GM12872 (cell line): ENCODE data around the gene XPO5.

Experiments
- TF ChIP-seq, protein P1 (sequence below): IDR thresholded peaks from 3 replicates; pipeline ENCODE4 v1.5.1; 2011; ENCODE audit warnings: low read depth, mild to moderate bottlenecking, low read length, moderate library complexity; ENCODE audit not compliant: insufficient read depth

Gene XPO5

DNA sequence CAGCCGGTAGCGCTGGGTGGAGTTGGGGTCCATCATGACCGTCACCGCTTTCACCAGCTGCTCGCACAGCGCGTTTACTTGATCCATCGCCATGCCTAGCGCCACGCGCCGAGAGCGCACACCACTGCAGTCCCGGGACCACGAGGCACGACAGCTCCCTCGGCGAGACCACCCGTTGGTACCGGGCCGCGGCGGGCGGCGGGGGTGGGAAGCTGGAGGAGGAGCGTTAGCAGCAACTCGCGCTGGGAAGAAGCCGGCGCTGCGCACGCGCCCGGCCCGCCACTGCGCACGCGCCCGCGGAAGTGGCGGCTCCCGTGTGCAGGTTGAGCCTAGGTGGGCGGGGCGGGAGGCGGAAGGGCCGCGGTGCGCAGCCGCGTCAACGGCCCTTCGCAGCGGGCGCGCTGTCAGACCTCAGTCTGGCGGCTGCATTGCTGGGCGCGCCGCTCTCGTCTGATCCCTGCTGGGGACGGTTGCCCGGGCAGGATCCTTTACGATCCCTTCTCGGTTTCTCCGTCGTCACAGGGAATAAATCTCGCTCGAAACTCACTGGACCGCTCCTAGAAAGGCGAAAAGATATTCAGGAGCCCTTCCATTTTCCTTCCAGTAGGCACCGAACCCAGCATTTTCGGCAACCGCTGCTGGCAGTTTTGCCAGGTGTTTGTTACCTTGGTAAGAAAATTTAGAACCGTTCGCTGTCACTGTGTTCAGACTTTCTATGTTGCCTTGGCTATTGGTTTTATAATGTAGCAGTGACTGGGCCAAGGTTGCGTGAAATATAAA, at the start of gene XPO5, which contains the start of gene POLH:
Gene XPO5 (minus strand): TSS at position 267 of the 780 bp plus-strand sequence. CDS start 174 bp downstream, at position 93.
Gene POLH (plus strand): TSS at position 414 of the 780 bp plus-strand sequence. CDS start 6,135 bp downstream, outside the sequence.
- TF ChIP-seq, protein P1, sequence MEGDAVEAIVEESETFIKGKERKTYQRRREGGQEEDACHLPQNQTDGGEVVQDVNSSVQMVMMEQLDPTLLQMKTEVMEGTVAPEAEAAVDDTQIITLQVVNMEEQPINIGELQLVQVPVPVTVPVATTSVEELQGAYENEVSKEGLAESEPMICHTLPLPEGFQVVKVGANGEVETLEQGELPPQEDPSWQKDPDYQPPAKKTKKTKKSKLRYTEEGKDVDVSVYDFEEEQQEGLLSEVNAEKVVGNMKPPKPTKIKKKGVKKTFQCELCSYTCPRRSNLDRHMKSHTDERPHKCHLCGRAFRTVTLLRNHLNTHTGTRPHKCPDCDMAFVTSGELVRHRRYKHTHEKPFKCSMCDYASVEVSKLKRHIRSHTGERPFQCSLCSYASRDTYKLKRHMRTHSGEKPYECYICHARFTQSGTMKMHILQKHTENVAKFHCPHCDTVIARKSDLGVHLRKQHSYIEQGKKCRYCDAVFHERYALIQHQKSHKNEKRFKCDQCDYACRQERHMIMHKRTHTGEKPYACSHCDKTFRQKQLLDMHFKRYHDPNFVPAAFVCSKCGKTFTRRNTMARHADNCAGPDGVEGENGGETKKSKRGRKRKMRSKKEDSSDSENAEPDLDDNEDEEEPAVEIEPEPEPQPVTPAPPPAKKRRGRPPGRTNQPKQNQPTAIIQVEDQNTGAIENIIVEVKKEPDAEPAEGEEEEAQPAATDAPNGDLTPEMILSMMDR: no peak

DNA sequence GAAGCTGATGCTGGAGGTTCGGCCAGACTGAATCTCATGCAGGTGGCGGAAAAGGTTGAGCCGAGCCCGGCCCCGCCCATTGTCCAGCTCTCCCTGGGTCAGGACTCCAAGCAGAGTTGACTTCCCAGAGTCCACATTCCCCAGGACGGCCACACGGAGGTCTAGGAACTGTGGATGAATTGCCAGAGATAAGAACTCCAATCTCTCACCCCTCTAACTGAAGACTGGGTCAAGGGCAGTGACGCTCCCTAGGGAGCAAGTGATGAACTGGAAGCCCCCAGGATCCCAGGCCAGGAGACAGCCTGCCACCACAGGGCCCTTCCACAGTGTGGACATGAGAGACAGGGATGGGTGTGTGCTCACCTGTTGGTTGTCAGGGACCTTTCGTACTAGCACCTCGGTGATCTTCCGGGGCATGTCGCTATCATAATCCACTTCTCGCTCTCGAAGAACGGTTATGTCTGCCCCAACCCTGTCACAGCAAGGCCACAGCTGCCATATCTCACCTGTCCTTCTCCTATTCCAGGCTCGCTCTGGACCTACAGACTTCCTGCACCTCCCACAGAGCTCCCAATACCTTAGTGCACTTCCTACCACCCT, 49.7 kb upstream of the XPO5 start:
- TF ChIP-seq, protein P1: no peak

DNA sequence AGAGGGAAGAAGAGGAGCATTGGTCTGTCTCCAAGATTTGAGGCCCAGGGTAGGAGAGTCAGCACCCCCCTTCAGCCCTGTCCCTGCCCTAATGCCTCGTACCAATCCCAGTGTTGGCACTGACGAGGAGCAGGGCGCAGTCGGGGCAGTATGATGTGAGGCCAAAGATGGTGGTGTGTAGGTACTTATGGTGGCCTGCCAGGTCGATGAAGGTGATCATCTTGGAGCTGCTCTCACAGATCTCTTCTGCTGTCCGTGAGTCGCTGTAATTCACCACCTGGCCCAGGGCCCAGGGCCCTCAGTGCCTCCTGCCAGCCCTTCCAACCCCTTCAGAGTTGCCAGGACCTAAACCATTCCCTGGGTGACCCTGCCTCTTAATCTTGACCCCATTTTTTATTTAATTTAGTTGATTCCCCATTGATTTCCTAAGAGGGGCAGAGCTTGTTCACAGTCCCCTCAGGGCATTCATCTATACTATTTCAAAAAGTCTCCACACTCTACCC, 49.0 kb upstream of the XPO5 start:
- TF ChIP-seq, protein P1: no peak

DNA sequence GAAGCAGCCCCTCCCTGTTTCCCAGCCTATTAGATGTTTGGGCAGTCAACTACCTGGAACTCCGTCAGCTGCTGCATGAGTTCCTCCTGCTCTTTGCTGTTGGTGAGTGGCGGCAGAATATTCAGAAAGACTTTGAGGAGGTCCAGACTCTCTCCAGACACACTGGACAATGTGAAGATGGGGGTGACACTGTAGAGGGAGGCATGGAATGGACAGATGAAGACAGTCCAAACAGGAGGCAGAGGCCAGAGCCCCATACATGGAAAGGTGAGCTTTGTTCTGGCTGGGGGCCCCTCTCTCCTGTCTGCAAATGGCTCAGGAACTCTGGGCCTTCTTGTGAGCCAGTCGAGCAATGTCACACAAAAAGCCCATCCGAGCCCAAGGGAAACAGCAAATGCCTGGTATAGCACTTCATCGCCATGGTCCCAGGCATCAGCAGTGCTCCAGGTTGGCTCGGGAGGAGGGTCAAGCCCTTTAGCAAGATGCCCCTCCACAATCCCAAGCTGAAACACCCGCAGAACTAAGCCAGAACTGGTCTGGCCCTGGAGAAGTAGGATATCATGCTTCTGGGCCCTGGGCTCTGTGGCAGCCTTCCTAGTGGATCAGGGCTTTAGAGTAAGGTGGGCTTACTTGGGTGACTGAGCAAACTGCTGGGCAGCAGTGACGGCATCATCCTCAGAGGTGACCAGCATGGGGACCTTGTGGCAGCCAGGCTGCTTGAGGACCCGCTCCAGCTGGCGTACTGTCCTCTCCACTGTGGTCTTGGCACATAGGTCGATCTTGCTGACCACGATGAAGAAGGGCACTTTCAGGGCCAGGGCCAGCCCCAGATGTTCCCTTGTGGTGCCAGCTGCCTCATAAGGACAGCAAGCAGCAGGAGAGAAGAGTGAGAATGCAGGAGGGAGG, 48.3 kb upstream of the XPO5 start:
- TF ChIP-seq, protein P1: no peak

DNA sequence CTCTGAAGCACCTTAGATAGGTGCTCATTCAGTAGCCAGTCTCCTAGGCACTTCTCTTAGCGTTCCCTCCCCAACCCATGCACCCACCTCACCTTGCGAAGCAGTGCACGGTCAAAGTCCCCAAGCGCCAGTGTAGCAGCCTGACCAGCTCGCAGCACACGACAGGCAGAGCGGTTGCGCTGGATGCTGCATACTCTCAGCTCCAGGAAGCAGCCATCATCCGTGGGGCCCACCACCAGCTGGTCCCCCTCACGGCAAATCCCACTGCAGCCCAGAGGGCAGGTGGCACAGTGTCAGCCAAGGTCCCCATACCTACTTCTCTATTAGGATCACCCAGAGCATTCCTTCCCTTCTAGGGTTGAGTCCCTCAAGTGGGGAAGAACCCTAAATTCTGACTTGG, 46.7 kb upstream of the XPO5 start:
- TF ChIP-seq, protein P1: no peak

DNA sequence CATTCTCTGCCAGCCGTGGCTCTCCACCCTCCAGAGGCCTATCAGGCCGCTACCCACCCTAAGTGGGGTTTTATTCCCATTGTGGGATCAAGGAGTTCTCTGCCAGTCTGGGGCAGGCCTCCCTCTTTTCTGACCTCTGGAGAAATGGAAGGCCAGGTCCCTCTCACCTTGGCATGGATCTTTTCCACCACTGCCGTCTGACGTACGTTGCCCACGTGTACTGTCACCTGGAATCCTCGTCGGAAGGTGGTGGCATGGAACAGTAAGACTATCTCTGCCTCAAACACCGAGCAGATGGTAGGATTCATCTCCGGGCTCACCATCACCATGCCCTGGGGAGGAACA, 46.0 kb upstream of the XPO5 start:
- TF ChIP-seq, protein P1: no peak
